Esophagus muscularis mucosa (tissue), 4 donors: ENCODE results near the gene OR6A2. TPM values are rescaled to one million over a fixed set of nuclear protein-coding genes. Genes with fewer than 3 reads are reported as not detected.

ENCODE experiments used
- DNase-seq: peaks from one replicate; pipeline ENCODE4 v3.0.0-alpha.2; 2017; ENCODE audit errors: extremely low spot score
- H3K27ac ChIP-seq, 4 donors: fragments of 200-600 bp; sonication (generic); replicated peaks in 1 of 4; 1 replicate in 3 of 4; 2 replicates in 1 of 4; pipeline ENCODE4 v1.5.1; 2016 to 2019; ENCODE audit warnings: mild to moderate bottlenecking in 1 of 4
- H3K27me3 ChIP-seq, 4 donors: fragments of 200-600 bp; sonication (generic); one replicate each; pipeline versions ENCODE4 v1.5.1 to v1.6.0; 2016 to 2019
- H3K36me3 ChIP-seq, 4 donors: fragments of 200-600 bp; sonication (generic); one replicate each; pipeline ENCODE4 v1.5.1; 2016 to 2019
- H3K4me1 ChIP-seq, 4 donors: fragments of 200-600 bp; sonication (generic); one replicate each; pipeline ENCODE4 v1.5.1; 2016 to 2019
- H3K4me3 ChIP-seq, 4 donors: fragments of 200-600 bp; sonication (generic); 1 replicate in 2 of 4; 2 replicates in 2 of 4; pipeline ENCODE4 v1.5.1; 2016 to 2019; ENCODE audit warnings: mild to moderate bottlenecking in 4 of 4, moderate library complexity in 1 of 4
- H3K9me3 ChIP-seq, 4 donors: fragments of 200-600 bp; sonication (generic); 1 replicate in 3 of 4; 2 replicates in 1 of 4; pipeline ENCODE4 v1.5.1; 2016 to 2019
- EP300 ChIP-seq: sonication (generic); formaldehyde crosslinking; IDR thresholded peaks from one replicate; pipeline ENCODE4 v1.6.1; 2017; ENCODE audit warnings: antibody characterized with exemption
- POLR2A ChIP-seq: fragments of 450-650 bp; IDR thresholded peaks from one replicate; pipeline ENCODE4 v1.6.1; 2017; ENCODE audit warnings: antibody characterized with exemption, moderate library complexity, mild to moderate bottlenecking, low read depth
- POLR2AphosphoS5 ChIP-seq, 2 donors: sonication (generic); formaldehyde crosslinking; IDR thresholded peaks; one replicate each; pipeline ENCODE4 v1.6.1; 2017; ENCODE audit warnings: antibody characterized with exemption in 2 of 2
- WGBS: methylation state at CpG from one replicate; pipeline ENCODE4 v1.1.5; 2018; 5-methylcytosine and 5-hydroxymethylcytosine counted together
- intact Hi-C: fragments of 100-400 bp; cut with DNase I; formaldehyde crosslinking; loops from one replicate; pipeline ENCODE4 v1.15.1; 2023
- total RNA-seq, 4 donors: library from RNA; depleted of rRNA; stranded (reverse); fragments of >200 nt; gene quantifications; one replicate each; pipeline versions ENCODE4 v1.1.0 to v1.2.1, GENCODE V29; 2016
- TF ChIP-seq, protein P1 (sequence below), 3 experiments: fragments of 200-600 bp in 2 of 3; fragments of 450-650 bp in 1 of 3; sonication (generic) in 2 of 3; IDR thresholded peaks; one replicate each; pipeline ENCODE4 v1.5.1; 2017 to 2019; ENCODE audit warnings: antibody characterized with exemption in 3 of 3, mild to moderate bottlenecking in 2 of 3, moderate library complexity in 1 of 3

Gene OR6A2
- total RNA-seq, 4 donors from 2014 or later = 0.06 TPM; not detected in 3

DNA sequence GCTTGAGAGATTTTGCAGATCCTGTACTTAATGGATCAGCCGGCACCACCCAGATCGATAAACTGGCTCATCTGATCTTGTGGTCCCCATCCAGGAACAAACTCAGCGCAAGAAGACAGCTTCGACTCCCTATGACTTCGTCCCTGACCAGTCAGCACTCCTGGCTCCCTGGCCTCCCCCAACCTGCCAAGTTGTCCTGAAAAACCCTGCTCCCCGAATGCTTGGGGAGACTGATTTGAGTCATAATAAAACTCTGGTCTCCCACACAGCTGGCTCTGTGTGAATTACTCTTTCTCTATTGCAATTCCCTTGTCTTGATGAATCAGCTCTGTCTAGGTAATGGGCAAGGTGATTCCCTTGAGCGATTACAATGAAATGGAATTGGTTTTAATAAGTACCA lies 57.2 kb downstream of the OR6A2 start:
- WGBS = 62% methylated on average over 7 of the region's 7 CpGs
- H3K4me3 ChIP-seq = no peak overlapping the region
- no peak for DNase-seq
- no peak overlapping the region for H3K27ac ChIP-seq
- intact Hi-C loops = no loop called here
- no peaks in the 10 kb centered on the region for H3K4me1 ChIP-seq
- TF ChIP-seq POLR2A (no peak), POLR2AphosphoS5 (IDR thresholded peaks at IDR 0.05) (no peak), EP300 (no peak)
- TF ChIP-seq, protein P1, sequence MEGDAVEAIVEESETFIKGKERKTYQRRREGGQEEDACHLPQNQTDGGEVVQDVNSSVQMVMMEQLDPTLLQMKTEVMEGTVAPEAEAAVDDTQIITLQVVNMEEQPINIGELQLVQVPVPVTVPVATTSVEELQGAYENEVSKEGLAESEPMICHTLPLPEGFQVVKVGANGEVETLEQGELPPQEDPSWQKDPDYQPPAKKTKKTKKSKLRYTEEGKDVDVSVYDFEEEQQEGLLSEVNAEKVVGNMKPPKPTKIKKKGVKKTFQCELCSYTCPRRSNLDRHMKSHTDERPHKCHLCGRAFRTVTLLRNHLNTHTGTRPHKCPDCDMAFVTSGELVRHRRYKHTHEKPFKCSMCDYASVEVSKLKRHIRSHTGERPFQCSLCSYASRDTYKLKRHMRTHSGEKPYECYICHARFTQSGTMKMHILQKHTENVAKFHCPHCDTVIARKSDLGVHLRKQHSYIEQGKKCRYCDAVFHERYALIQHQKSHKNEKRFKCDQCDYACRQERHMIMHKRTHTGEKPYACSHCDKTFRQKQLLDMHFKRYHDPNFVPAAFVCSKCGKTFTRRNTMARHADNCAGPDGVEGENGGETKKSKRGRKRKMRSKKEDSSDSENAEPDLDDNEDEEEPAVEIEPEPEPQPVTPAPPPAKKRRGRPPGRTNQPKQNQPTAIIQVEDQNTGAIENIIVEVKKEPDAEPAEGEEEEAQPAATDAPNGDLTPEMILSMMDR (IDR thresholded peaks at IDR 0.05) = no peak
- no peaks in the 10 kb centered on the region for H3K9me3 ChIP-seq
- H3K27me3 ChIP-seq = no peaks in the 10 kb centered on the region
- H3K36me3 ChIP-seq = no peaks in the 10 kb centered on the region

Other genes starting within 250 kb of the OR6A2 start
- 10 to 100 TPM; 12.4 to 34.0 (median 27.0) TPM for gene RRP8, start 196.1 kb downstream of the OR6A2 start, total RNA-seq
- gene ILK, start 195.9 kb downstream of the OR6A2 start, total RNA-seq = 100 to 1,000 TPM; 481 to 652 (median 606) TPM
- 10 to 100 TPM; 24.2 to 51.1 (median 43.4) TPM for gene TAF10, start 187.5 kb downstream of the OR6A2 start, total RNA-seq
- gene TPP1, start 180.3 kb downstream of the OR6A2 start, total RNA-seq = 10 to 100 TPM; 44.4 to 71.5 (median 54.9) TPM
- gene DCHS1, start 143.9 kb downstream of the OR6A2 start, total RNA-seq = 10 to 100 TPM; 27.0 to 60.9 (median 34.0) TPM
- gene MRPL17, start 116.3 kb downstream of the OR6A2 start, total RNA-seq = 10 to 100 TPM; 13.3 to 22.9 (median 19.4) TPM
- not detected for gene OR2AG2, start 27.7 kb downstream of the OR6A2 start, total RNA-seq
- gene OR2AG1, start 16.7 kb downstream of the OR6A2 start, total RNA-seq = not detected
- gene OR10A5, start 46.0 kb upstream of the OR6A2 start, total RNA-seq = not detected
- gene OR10A2, start 63.4 kb upstream of the OR6A2 start, total RNA-seq = not detected
- not detected for gene OR10A4, start 76.9 kb upstream of the OR6A2 start, total RNA-seq
- not detected for gene OR2D2, start 92.8 kb upstream of the OR6A2 start, total RNA-seq
- not detected for gene OR2D3, start 121.3 kb upstream of the OR6A2 start, total RNA-seq
- gene ZNF215, start 126.7 kb upstream of the OR6A2 start, total RNA-seq = under 1 TPM; under 0.01 to 0.19 (median 0.17) TPM
- 1 to 10 TPM; 1.3 to 3.3 (median 1.9) TPM for gene ZNF214, start 220.7 kb upstream of the OR6A2 start, total RNA-seq
- not detected for gene NLRP14, start 220.8 kb upstream of the OR6A2 start, total RNA-seq